Measurements from ENCODE around the gene KLRC1. TPM values are rescaled to one million over a fixed set of nuclear protein-coding genes. Genes with fewer than 3 reads are reported as not detected.

The KLRC1 gene
- polyA plus RNA-seq, 1 donor from 2014 or later, result not detected

DNA sequence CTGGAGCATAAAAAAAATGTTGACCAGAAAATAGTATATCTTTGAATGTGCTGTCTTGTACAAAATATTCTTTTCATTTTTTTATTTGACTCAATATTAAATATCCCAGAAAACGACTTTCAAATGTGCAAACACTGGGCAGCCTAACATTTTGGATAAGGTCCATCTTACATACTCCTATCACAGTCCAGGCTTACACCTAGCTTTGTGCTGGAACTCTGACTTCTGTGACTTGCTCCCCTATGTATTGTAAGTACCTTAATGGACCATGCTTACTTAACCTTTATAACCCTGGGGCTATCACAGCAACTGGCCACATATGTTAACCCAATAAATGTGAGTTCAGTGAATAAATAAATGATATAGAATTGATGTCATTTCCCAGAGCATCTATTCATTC, 44.9 kb upstream of the KLRC1 start:
- no peaks in the 10 kb centered on the region for H3K36me3 ChIP-seq (ENCODE audit: insufficient read depth, low read length)
- no peaks in the 10 kb centered on the region for H3K27me3 ChIP-seq (ENCODE audit: insufficient read depth, low read depth, low read length)
- no peaks in the 10 kb centered on the region for H3K9me3 ChIP-seq (ENCODE audit: low read length)
- no peak overlapping the region for H3K9ac ChIP-seq (ENCODE audit: low read length)
- H3K4me3 ChIP-seq (ENCODE audit: low read length), result no peak overlapping the region
- H4K20me1 ChIP-seq (ENCODE audit: insufficient read depth), result no peaks in the 10 kb centered on the region
- H3F3A ChIP-seq (ENCODE audit: insufficient read depth, low read length, poor library complexity, severe bottlenecking), result no peaks in the 10 kb centered on the region
- no peaks in the 10 kb centered on the region for H3K9me2 ChIP-seq (ENCODE audit: insufficient read depth, low read length)
- no peaks in the 10 kb centered on the region for H3K79me2 ChIP-seq (replicated peaks; ENCODE audit: insufficient read depth, low read length)
- no peak overlapping the region for H3K4me2 ChIP-seq (ENCODE audit: low read length)
- H2AFZ ChIP-seq (ENCODE audit: low read depth, low read length), result no peak overlapping the region
- H3K27ac ChIP-seq (ENCODE audit: low read length), result no peak overlapping the region
- TF ChIP-seq MXI1 (conservative IDR thresholded peaks at IDR 0.05; ENCODE audit: poor library complexity, severe bottlenecking) (no peak), POLR2AphosphoS5 (IDR thresholded peaks at IDR 0.05) (no peak), TAF1 (IDR thresholded peaks at IDR 0.05; ENCODE audit: low read depth) (no peak), SMC3 (conservative IDR thresholded peaks at IDR 0.05; ENCODE audit: poor library complexity) (no peak), RAD21 (conservative IDR thresholded peaks at IDR 0.05) (no peak), EZH2 (IDR thresholded peaks at IDR 0.05; ENCODE audit: borderline replicate concordance, insufficient read depth, low read length, poor library complexity, severe bottlenecking) (no peak), EP300 (conservative IDR thresholded peaks at IDR 0.05; ENCODE audit: poor library complexity, severe bottlenecking) (no peak)
- TF ChIP-seq, protein P1, sequence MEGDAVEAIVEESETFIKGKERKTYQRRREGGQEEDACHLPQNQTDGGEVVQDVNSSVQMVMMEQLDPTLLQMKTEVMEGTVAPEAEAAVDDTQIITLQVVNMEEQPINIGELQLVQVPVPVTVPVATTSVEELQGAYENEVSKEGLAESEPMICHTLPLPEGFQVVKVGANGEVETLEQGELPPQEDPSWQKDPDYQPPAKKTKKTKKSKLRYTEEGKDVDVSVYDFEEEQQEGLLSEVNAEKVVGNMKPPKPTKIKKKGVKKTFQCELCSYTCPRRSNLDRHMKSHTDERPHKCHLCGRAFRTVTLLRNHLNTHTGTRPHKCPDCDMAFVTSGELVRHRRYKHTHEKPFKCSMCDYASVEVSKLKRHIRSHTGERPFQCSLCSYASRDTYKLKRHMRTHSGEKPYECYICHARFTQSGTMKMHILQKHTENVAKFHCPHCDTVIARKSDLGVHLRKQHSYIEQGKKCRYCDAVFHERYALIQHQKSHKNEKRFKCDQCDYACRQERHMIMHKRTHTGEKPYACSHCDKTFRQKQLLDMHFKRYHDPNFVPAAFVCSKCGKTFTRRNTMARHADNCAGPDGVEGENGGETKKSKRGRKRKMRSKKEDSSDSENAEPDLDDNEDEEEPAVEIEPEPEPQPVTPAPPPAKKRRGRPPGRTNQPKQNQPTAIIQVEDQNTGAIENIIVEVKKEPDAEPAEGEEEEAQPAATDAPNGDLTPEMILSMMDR (IDR thresholded peaks at IDR 0.05; ENCODE audit: poor library complexity, severe bottlenecking), result no peak
- TF ChIP-seq, protein P2, sequence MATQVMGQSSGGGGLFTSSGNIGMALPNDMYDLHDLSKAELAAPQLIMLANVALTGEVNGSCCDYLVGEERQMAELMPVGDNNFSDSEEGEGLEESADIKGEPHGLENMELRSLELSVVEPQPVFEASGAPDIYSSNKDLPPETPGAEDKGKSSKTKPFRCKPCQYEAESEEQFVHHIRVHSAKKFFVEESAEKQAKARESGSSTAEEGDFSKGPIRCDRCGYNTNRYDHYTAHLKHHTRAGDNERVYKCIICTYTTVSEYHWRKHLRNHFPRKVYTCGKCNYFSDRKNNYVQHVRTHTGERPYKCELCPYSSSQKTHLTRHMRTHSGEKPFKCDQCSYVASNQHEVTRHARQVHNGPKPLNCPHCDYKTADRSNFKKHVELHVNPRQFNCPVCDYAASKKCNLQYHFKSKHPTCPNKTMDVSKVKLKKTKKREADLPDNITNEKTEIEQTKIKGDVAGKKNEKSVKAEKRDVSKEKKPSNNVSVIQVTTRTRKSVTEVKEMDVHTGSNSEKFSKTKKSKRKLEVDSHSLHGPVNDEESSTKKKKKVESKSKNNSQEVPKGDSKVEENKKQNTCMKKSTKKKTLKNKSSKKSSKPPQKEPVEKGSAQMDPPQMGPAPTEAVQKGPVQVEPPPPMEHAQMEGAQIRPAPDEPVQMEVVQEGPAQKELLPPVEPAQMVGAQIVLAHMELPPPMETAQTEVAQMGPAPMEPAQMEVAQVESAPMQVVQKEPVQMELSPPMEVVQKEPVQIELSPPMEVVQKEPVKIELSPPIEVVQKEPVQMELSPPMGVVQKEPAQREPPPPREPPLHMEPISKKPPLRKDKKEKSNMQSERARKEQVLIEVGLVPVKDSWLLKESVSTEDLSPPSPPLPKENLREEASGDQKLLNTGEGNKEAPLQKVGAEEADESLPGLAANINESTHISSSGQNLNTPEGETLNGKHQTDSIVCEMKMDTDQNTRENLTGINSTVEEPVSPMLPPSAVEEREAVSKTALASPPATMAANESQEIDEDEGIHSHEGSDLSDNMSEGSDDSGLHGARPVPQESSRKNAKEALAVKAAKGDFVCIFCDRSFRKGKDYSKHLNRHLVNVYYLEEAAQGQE (IDR thresholded peaks at IDR 0.05; ENCODE audit: borderline replicate concordance), result no peak

DNA sequence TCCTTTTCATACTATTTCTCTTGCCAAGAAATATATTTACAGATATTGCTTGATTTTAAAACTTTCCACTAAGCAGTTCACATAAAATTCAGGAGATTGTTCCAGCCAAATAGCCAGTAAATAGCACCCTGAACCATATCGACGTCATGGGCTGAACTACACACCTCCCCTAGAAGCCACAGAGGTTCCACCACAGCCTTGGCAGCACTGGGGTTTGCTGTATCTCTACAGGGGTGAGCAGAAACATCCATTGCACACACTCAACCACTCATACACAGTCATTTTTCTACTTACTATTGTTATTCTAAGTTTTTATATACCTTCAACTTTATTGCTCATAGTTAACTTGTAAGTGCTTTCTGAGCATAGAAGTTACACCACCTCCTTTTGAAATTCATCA, 44.4 kb upstream of the KLRC1 start:
- no peak overlapping the region for H3K27ac ChIP-seq (ENCODE audit: low read length)
- no peaks in the 10 kb centered on the region for H3K27me3 ChIP-seq (ENCODE audit: insufficient read depth, low read depth, low read length)
- H3K9me2 ChIP-seq (ENCODE audit: insufficient read depth, low read length), result no peaks in the 10 kb centered on the region
- no peaks in the 10 kb centered on the region for H3F3A ChIP-seq (ENCODE audit: insufficient read depth, low read length, poor library complexity, severe bottlenecking)
- TF ChIP-seq EZH2 (IDR thresholded peaks at IDR 0.05; ENCODE audit: borderline replicate concordance, insufficient read depth, low read length, poor library complexity, severe bottlenecking) (no peak), RAD21 (conservative IDR thresholded peaks at IDR 0.05) (no peak), POLR2AphosphoS5 (IDR thresholded peaks at IDR 0.05) (no peak), EP300 (conservative IDR thresholded peaks at IDR 0.05; ENCODE audit: poor library complexity, severe bottlenecking) (no peak), SMC3 (conservative IDR thresholded peaks at IDR 0.05; ENCODE audit: poor library complexity) (no peak), MXI1 (conservative IDR thresholded peaks at IDR 0.05; ENCODE audit: poor library complexity, severe bottlenecking) (no peak), TAF1 (IDR thresholded peaks at IDR 0.05; ENCODE audit: low read depth) (no peak)
- TF ChIP-seq, protein P2 (IDR thresholded peaks at IDR 0.05; ENCODE audit: borderline replicate concordance), result no peak
- TF ChIP-seq, protein P1 (IDR thresholded peaks at IDR 0.05; ENCODE audit: poor library complexity, severe bottlenecking), result no peak
- H3K9me3 ChIP-seq (ENCODE audit: low read length), result no peaks in the 10 kb centered on the region
- no peaks in the 10 kb centered on the region for H4K20me1 ChIP-seq (ENCODE audit: insufficient read depth)
- no peak overlapping the region for H3K4me2 ChIP-seq (ENCODE audit: low read length)
- no peaks in the 10 kb centered on the region for H3K79me2 ChIP-seq (replicated peaks; ENCODE audit: insufficient read depth, low read length)
- H2AFZ ChIP-seq (ENCODE audit: low read depth, low read length), result no peak overlapping the region
- no peak overlapping the region for H3K9ac ChIP-seq (ENCODE audit: low read length)
- H3K36me3 ChIP-seq (ENCODE audit: insufficient read depth, low read length), result no peaks in the 10 kb centered on the region
- no peak overlapping the region for H3K4me3 ChIP-seq (ENCODE audit: low read length)

Data from neural cell (in vitro differentiated cells).